AG09309 (cell line): ENCODE measurements around the gene AUTS2.

Source experiments
- DNase-seq: peaks from one replicate; pipeline ENCODE4 v3.0.0-alpha.2; 2010; ENCODE audit warnings: low read depth
- H3K4me3 ChIP-seq: 2 replicates; pipeline ENCODE4 v1.5.1; 2011; ENCODE audit warnings: mild to moderate bottlenecking, low read depth, low read length, moderate library complexity; ENCODE audit not compliant: control insufficient read depth
- TF ChIP-seq, protein P1 (sequence below): IDR thresholded peaks from 2 replicates; pipeline ENCODE4 v1.5.1; 2011; ENCODE audit warnings: mild to moderate bottlenecking, low read depth, low read length, inconsistent platforms; ENCODE audit not compliant: insufficient read depth, control insufficient read depth; ENCODE audit errors: missing control alignments

The AUTS2 gene

DNA sequence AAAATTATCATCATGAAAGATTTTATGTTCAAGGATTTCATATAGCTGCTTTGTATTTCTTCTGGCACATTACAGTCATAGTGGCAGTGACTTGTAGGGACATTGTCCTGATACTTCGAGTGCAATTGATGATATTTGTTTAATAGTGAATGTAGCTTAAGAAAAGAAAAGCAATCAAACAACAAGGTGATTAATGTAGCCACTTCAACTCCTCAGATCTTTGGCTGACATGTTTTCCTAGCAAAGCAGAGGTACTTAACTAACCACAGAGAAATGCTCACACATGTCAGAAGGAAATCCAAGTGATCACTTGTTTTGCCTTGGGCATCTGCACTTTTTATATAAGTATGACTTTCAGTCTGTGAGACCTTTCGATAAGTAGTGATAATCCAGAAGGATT lies 470.3 kb downstream of the AUTS2 start:
- H3K4me3 ChIP-seq = no peak overlapping the region
- TF ChIP-seq, protein P1, sequence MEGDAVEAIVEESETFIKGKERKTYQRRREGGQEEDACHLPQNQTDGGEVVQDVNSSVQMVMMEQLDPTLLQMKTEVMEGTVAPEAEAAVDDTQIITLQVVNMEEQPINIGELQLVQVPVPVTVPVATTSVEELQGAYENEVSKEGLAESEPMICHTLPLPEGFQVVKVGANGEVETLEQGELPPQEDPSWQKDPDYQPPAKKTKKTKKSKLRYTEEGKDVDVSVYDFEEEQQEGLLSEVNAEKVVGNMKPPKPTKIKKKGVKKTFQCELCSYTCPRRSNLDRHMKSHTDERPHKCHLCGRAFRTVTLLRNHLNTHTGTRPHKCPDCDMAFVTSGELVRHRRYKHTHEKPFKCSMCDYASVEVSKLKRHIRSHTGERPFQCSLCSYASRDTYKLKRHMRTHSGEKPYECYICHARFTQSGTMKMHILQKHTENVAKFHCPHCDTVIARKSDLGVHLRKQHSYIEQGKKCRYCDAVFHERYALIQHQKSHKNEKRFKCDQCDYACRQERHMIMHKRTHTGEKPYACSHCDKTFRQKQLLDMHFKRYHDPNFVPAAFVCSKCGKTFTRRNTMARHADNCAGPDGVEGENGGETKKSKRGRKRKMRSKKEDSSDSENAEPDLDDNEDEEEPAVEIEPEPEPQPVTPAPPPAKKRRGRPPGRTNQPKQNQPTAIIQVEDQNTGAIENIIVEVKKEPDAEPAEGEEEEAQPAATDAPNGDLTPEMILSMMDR = no peak
- DNase-seq = no peak

DNA sequence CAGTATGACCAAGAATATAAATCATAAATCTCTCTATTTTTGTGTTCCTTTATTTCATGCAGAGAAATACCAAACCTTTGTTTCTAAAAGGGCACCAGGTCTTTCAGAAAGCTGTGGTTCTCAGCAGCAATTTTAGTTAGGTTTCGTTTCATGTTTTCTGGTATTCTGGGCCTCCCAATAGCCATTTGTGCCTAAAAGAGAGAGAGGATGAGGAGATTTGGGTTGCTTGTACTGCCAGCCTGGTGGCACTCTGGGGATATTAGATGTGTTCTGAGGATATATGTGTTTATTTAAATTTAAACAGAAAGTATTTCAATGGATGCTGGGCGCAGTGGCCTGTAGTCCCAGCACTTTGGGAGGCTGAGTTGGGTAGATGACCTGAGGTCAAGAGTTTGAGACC lies 471.7 kb downstream of the AUTS2 start:
- TF ChIP-seq, protein P1 = no peak
- H3K4me3 ChIP-seq = no peak overlapping the region
- DNase-seq = no peak

DNA sequence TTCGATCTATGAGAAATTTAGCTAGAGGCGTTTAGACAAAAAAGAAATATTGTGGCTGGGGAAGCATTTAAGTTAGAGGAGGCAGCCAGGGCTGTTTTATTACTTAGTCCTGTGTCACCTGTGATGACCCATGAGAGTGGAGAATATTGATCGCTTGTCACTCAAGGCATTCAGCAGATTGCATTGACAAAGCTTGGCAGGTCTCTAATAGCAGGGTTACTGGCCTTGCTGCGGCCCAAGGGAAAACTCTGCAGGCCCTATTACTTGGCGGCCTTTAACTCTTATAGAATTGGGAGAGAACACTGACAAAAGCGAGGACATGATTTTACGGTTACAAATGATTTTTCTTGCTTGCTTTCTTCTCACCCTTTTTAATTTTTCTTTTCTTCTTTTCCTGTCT lies 473.5 kb downstream of the AUTS2 start:
- DNase-seq = no peak
- TF ChIP-seq, protein P1 = no peak
- H3K4me3 ChIP-seq = no peak overlapping the region

DNA sequence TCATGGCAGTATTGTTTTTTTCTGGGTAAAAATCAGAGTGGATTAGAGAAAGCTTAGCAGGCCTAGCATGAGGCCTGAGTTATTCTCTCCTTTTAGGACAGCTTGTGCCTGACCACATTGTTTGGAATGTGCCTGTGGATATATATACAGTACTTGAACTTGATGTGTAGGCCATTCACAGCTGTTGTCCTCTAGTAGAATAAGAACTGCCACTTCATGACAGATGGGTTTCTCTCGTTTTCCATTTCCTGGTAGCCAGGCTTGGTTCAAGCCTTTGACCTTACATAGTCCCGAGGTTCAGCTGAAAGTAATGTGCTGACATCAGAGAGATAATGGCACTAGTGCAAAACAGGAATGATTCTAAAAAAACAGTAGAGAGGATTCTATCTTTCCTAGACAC lies 473.9 kb downstream of the AUTS2 start:
- no peak for DNase-seq
- TF ChIP-seq, protein P1 = no peak
- no peak overlapping the region for H3K4me3 ChIP-seq

DNA sequence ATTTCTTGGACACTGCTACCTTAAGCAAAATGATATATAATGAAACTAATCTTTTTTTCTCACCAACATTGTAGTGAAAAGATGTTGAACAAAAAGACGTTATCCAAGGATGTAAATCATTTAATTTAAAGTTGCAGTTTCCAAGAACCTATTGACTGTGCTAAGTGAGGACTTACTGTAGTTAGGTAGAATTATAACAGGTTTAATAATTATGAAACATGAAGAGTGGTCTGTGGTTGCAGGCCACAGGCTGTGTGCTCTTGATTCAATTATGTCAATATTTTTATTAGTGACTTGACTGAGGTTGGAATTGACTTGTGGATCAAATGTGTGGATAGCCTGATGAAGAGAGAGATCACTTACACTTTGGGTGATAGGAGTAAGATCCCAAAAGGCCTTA lies 478.1 kb downstream of the AUTS2 start:
- no peak overlapping the region for H3K4me3 ChIP-seq
- no peak for DNase-seq
- TF ChIP-seq, protein P1 = no peak

DNA sequence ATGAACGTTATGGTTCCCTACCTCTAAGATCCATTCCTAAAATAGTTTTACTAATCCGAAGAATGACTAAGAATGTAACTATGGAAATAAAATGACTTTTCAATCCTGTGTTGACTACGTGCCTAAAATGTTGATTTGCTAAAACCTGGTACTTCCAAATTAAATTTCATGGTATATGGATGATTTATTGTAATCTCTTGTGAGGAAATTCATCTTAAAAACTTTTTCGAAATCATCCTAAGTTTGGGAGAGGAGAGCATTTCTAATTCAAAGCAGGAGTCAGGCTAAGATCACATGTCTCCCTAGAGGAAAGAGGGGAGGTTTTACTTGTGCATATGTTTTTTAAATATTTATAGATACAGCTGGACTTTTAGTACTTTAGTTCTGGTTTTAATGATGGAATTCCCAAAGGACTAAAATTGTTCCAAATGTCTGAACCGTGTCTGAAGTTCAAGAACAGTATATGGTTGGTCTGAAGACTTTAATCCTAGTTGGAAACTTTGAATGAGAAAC lies 483.9 kb downstream of the AUTS2 start:
- no peak overlapping the region for H3K4me3 ChIP-seq
- DNase-seq = peak; percentile 16
- TF ChIP-seq, protein P1 = no peak

DNA sequence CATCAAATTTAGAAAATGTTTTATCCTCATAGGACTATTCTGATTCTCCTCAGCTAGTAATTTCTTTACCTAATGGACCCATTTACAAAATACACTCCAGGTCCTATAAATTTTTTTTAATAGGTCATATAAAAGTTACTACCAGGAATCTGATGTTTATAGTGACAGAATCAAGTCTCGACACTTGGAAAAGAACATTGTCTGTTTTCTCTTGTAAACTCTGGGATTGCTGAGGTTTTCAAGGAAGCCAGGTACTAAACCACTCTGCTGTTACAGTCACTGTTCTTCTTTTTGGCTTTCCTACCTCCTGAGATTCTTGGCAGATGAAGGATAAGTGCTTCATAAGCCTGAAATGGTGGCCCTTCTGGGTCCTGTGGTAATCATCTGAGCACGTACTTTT lies 493.1 kb downstream of the AUTS2 start:
- TF ChIP-seq, protein P1 = no peak
- DNase-seq = no peak
- no peak overlapping the region for H3K4me3 ChIP-seq
